ENCODE results near the gene PDLIM4.

- TF ChIP-seq MAX (IDR thresholded peaks at IDR 0.05) (no peak), TAF1 (IDR thresholded peaks at IDR 0.05; ENCODE audit: low read depth) (no peak), TCF12 (IDR thresholded peaks at IDR 0.05; ENCODE audit: low read depth) (no peak), EP300 (IDR thresholded peaks at IDR 0.05; ENCODE audit: borderline replicate concordance) (no peak), CEBPB (IDR thresholded peaks at IDR 0.05) (no peak), ZBTB7A (IDR thresholded peaks at IDR 0.05; ENCODE audit: low read depth) (0 out of 2 replicates have a peak, but pooled peaks have one; percentile 10), FOXM1 (IDR thresholded peaks at IDR 0.05; ENCODE audit: borderline replicate concordance, low read depth) (no peak), USF1 (IDR thresholded peaks at IDR 0.05) (no peak), REST (IDR thresholded peaks at IDR 0.05; ENCODE audit: low read depth) (no peak), RAD21 (IDR thresholded peaks at IDR 0.05; ENCODE audit: low read depth) (no peak), CREB1 (IDR thresholded peaks at IDR 0.05; ENCODE audit: low read depth) (no peak)
Measured at GRCh38 chr5:132264546-132265335, 7.2 kb downstream of the PDLIM4 start.
